ENCODE measurements around the gene MCTP1. TPM values are rescaled to one million over a fixed set of nuclear protein-coding genes. Genes with fewer than 3 reads are reported as not detected.
A peak's percentile ranks its signal among the peaks of the same experiment; 100 is the strongest.

MCTP1 gene
- total and polyA plus RNA-seq, 2 donors from 2014 or later = 1.4 to 19.3 TPM

- Histone ChIP-seq H3K4me3 (ENCODE audit: low read length in 3 of 3) (no peak overlapping the region), H3K9ac (ENCODE audit: low read length in 3 of 3) (no peak overlapping the region), H3K9me3 (ENCODE audit: control insufficient read depth in 2 of 3, insufficient read depth in 1 of 3, low read length in 3 of 3) (no peaks in the 10 kb centered on the region), H3K27me3 (ENCODE audit: control insufficient read depth, insufficient read depth, low read length) (no peaks in the 10 kb centered on the region), H3K27ac (ENCODE audit: low read depth in 2 of 2, low read length in 2 of 2) (no peak overlapping the region), H3K36me3 (ENCODE audit: control insufficient read depth in 2 of 3, insufficient read depth in 3 of 3, low read length in 3 of 3) (no peaks in the 10 kb centered on the region), H3K4me1 (ENCODE audit: control insufficient read depth in 2 of 3, insufficient read depth in 2 of 3, low read depth in 1 of 3, low read length in 3 of 3) (no peaks in the 10 kb centered on the region)
- DNase-seq = no peak
- intact Hi-C loops (cut with DNase I) = no loop called here
- no peak for FAIRE-seq
- TF ChIP-seq CTCF (IDR thresholded peaks at IDR 0.05; ENCODE audit: borderline replicate concordance, extremely low read depth, insufficient read depth) = no peak
Observed at GRCh38 chr5:94693845-94694370, 591.0 kb downstream of the MCTP1 start.

- intact Hi-C loops (cut with DNase I) = no loop called here
- Histone ChIP-seq H3K4me1 (ENCODE audit: control insufficient read depth in 2 of 3, insufficient read depth in 2 of 3, low read depth in 1 of 3, low read length in 3 of 3) (no peaks in the 10 kb centered on the region), H3K4me3 (ENCODE audit: low read length in 3 of 3) (no peak overlapping the region), H3K36me3 (ENCODE audit: control insufficient read depth in 2 of 3, insufficient read depth in 3 of 3, low read length in 3 of 3) (no peaks in the 10 kb centered on the region), H3K9me3 (ENCODE audit: control insufficient read depth in 2 of 3, insufficient read depth in 1 of 3, low read length in 3 of 3) (no peaks in the 10 kb centered on the region), H3K9ac (ENCODE audit: low read length in 3 of 3) (no peak overlapping the region), H3K27ac (ENCODE audit: low read depth in 2 of 2, low read length in 2 of 2) (no peak overlapping the region), H3K27me3 (ENCODE audit: control insufficient read depth, insufficient read depth, low read length) (no peaks in the 10 kb centered on the region)
- peak in 2 of 5 donors; percentile 50 to 83 for DNase-seq
- peak; percentile 94 for FAIRE-seq
- TF ChIP-seq CTCF (IDR thresholded peaks at IDR 0.05; ENCODE audit: borderline replicate concordance, extremely low read depth, insufficient read depth) = peak; percentile 23
Observed at GRCh38 chr5:94693043-94693822, 591.7 kb downstream of the MCTP1 start.

GRCh38 chr5:94692581-94692980, 592.3 kb downstream of the MCTP1 start:
- Histone ChIP-seq H3K4me3 (ENCODE audit: low read length in 3 of 3) (no peak overlapping the region), H3K27me3 (ENCODE audit: control insufficient read depth, insufficient read depth, low read length) (no peaks in the 10 kb centered on the region), H3K9ac (ENCODE audit: low read length in 3 of 3) (no peak overlapping the region), H3K36me3 (ENCODE audit: control insufficient read depth in 2 of 3, insufficient read depth in 3 of 3, low read length in 3 of 3) (no peaks in the 10 kb centered on the region), H3K9me3 (ENCODE audit: control insufficient read depth in 2 of 3, insufficient read depth in 1 of 3, low read length in 3 of 3) (no peaks in the 10 kb centered on the region), H3K4me1 (ENCODE audit: control insufficient read depth in 2 of 3, insufficient read depth in 2 of 3, low read depth in 1 of 3, low read length in 3 of 3) (no peaks in the 10 kb centered on the region), H3K27ac (ENCODE audit: low read depth in 2 of 2, low read length in 2 of 2) (no peak overlapping the region)
- DNase-seq = no peak
- no peak for FAIRE-seq
- intact Hi-C loops (cut with DNase I) = no loop called here
- no peak for TF ChIP-seq CTCF (IDR thresholded peaks at IDR 0.05; ENCODE audit: borderline replicate concordance, extremely low read depth, insufficient read depth)

All from kidney (tissue), 14 donors.